Measurements from ENCODE around the gene CLEC16A.

CLEC16A gene

DNA sequence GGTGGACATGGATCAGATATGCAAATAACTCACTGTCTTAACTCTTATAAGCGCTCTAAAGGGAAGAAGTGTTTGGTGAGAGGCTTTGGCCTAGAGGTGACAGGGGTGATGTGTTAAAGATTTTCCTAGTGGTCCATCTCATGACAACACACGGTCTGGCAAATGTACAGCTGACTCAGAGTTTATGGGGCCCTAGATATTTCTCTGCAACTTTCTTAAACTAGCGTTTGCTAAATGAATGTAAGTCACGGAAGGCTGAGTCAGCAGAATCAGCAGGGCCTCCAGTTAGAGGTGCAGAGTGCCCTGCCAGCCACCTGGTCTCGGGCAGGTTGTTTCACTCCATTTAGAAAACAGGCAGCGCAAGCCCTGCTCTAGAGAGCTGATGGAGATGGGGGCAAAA lies 40.1 kb downstream of the CLEC16A start:
- DNase-seq (ENCODE audit: low read depth in 1 of 2, low spot score in 1 of 2): no peak
- no peak overlapping the region for H3K4me3 ChIP-seq (replicated peaks; ENCODE audit: insufficient read depth, low read length)
- H3K27ac ChIP-seq (replicated peaks): no peak overlapping the region
- TF ChIP-seq, protein P1, sequence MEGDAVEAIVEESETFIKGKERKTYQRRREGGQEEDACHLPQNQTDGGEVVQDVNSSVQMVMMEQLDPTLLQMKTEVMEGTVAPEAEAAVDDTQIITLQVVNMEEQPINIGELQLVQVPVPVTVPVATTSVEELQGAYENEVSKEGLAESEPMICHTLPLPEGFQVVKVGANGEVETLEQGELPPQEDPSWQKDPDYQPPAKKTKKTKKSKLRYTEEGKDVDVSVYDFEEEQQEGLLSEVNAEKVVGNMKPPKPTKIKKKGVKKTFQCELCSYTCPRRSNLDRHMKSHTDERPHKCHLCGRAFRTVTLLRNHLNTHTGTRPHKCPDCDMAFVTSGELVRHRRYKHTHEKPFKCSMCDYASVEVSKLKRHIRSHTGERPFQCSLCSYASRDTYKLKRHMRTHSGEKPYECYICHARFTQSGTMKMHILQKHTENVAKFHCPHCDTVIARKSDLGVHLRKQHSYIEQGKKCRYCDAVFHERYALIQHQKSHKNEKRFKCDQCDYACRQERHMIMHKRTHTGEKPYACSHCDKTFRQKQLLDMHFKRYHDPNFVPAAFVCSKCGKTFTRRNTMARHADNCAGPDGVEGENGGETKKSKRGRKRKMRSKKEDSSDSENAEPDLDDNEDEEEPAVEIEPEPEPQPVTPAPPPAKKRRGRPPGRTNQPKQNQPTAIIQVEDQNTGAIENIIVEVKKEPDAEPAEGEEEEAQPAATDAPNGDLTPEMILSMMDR (IDR thresholded peaks at IDR 0.05; ENCODE audit: insufficient read depth, low read length): no peak
- TF ChIP-seq SPI1 (IDR thresholded peaks at IDR 0.05; ENCODE audit: borderline replicate concordance, low read depth): no peak
- no peak for TF ChIP-seq GABPA (IDR thresholded peaks at IDR 0.05; ENCODE audit: low read depth)
- TF ChIP-seq, protein P2, sequence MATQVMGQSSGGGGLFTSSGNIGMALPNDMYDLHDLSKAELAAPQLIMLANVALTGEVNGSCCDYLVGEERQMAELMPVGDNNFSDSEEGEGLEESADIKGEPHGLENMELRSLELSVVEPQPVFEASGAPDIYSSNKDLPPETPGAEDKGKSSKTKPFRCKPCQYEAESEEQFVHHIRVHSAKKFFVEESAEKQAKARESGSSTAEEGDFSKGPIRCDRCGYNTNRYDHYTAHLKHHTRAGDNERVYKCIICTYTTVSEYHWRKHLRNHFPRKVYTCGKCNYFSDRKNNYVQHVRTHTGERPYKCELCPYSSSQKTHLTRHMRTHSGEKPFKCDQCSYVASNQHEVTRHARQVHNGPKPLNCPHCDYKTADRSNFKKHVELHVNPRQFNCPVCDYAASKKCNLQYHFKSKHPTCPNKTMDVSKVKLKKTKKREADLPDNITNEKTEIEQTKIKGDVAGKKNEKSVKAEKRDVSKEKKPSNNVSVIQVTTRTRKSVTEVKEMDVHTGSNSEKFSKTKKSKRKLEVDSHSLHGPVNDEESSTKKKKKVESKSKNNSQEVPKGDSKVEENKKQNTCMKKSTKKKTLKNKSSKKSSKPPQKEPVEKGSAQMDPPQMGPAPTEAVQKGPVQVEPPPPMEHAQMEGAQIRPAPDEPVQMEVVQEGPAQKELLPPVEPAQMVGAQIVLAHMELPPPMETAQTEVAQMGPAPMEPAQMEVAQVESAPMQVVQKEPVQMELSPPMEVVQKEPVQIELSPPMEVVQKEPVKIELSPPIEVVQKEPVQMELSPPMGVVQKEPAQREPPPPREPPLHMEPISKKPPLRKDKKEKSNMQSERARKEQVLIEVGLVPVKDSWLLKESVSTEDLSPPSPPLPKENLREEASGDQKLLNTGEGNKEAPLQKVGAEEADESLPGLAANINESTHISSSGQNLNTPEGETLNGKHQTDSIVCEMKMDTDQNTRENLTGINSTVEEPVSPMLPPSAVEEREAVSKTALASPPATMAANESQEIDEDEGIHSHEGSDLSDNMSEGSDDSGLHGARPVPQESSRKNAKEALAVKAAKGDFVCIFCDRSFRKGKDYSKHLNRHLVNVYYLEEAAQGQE (IDR thresholded peaks at IDR 0.05; ENCODE audit: insufficient replicate concordance, low read depth): no peak
- no peak for TF ChIP-seq POLR2AphosphoS5 (IDR thresholded peaks at IDR 0.05; ENCODE audit: low read depth)
- H3K27me3 ChIP-seq (ENCODE audit: insufficient read depth, poor library complexity, severe bottlenecking): no peaks in the 10 kb centered on the region

DNA sequence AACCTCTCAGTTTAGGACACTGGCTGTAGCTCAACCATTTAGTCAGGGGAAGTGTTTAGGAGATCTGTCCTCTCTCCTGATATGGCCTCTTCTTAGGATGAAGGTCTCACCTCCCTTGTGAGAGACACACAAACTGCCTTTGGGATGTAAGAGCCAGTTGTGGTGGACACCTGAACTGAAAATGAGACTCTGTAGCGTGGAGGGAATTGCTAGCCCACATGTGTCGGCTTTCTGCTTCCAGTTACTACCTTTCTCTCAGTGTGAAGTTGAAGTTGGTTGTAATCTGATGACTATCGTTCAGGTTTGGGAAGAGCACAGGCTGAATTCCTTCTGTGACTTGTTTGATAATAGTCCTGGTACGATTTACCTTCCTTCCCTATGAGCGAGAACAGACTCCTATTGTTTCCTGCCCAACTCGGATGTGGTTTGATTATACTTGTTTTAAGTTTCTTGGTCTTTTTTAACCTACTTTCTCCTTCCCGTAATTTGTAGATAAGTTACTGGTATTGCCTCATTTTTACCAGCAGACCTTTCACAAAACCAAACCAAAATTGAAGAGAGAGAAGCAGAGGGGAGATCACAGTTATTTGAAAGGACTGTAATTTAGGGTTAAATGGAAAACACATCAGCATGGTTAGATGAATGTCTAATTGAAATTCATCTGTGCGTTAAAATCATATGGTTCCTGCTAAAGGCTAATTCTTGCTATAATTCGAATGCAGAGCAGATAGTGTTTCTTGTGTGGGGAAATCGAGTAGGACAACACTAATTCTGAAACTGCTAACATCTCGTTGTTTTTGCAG lies 43.2 kb downstream of the CLEC16A start:
- Histone ChIP-seq H3K4me3 (replicated peaks; ENCODE audit: insufficient read depth, low read length) (no peak overlapping the region), H3K27me3 (ENCODE audit: insufficient read depth, poor library complexity, severe bottlenecking) (no peaks in the 10 kb centered on the region), H3K27ac (replicated peaks) (no peak overlapping the region)
- DNase-seq (ENCODE audit: low read depth in 1 of 2, low spot score in 1 of 2): no peak
- TF ChIP-seq, protein P2 (IDR thresholded peaks at IDR 0.05; ENCODE audit: insufficient replicate concordance, low read depth): no peak
- TF ChIP-seq, protein P1 (IDR thresholded peaks at IDR 0.05; ENCODE audit: insufficient read depth, low read length): no peak
- no peak for TF ChIP-seq POLR2AphosphoS5 (IDR thresholded peaks at IDR 0.05; ENCODE audit: low read depth)
- no peak for TF ChIP-seq GABPA (IDR thresholded peaks at IDR 0.05; ENCODE audit: low read depth)
- TF ChIP-seq SPI1 (IDR thresholded peaks at IDR 0.05; ENCODE audit: borderline replicate concordance, low read depth): no peak

DNA sequence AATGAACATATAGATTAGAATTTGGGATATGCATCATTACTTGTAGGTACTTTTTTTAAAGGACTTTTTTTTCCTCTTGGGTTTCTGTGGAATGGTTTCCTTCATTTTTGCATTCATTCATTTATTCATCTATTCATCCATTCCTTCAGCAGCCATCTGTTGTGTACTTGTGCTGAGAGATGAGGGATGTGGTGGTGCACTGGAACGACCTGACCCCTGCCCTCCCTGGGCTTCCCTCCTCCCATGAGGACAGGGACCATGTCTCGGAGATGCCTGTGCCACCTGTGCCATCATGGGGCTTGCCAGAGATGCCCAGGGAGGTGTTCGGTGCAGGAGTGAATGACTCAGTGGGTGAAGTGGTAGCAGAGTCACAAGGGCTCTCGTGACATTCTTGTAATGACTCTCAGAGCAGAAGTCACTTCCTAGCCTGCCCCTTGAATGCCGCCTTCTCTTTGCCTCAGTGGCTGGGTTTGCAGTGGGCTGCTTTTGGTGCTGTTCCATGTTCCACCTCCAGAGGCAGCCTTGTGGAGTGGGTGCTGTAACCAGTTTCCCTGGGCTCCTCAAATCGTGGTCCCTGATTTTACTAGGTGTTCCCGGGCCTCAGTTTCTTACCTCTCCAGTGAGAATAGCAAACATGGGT lies 43.9 kb downstream of the CLEC16A start:
- Histone ChIP-seq H3K4me3 (replicated peaks; ENCODE audit: insufficient read depth, low read length) (no peak overlapping the region), H3K27me3 (ENCODE audit: insufficient read depth, poor library complexity, severe bottlenecking) (no peaks in the 10 kb centered on the region), H3K27ac (replicated peaks) (no peak overlapping the region)
- DNase-seq (ENCODE audit: low read depth in 1 of 2, low spot score in 1 of 2): no peak
- no peak for TF ChIP-seq GABPA (IDR thresholded peaks at IDR 0.05; ENCODE audit: low read depth)
- TF ChIP-seq, protein P1 (IDR thresholded peaks at IDR 0.05; ENCODE audit: insufficient read depth, low read length): peak; percentile 7

Measured in HL-60 (cell line).